Vagina (tissue), 2 donors: ENCODE results near the gene SUDS3.

ENCODE experiments used
- POLR2A ChIP-seq, 2 donors: fragments of 450-650 bp; IDR thresholded peaks; one replicate each; pipeline ENCODE4 v1.6.1; 2017; ENCODE audit warnings: antibody characterized with exemption in 2 of 2, mild to moderate bottlenecking in 2 of 2, moderate library complexity in 2 of 2
- POLR2AphosphoS5 ChIP-seq, 2 donors: sonication (generic); formaldehyde crosslinking; IDR thresholded peaks; one replicate each; pipeline ENCODE4 v1.9.0; 2017; ENCODE audit warnings: antibody characterized with exemption in 2 of 2, mild to moderate bottlenecking in 2 of 2, low read depth in 1 of 2; ENCODE audit not compliant: insufficient read depth in 1 of 2
- TF ChIP-seq, protein P1 (sequence below), 3 experiments: fragments of 450-650 bp in 2 of 3; fragments of 200-600 bp in 1 of 3; sonication (generic) in 1 of 3; IDR thresholded peaks; one replicate each; pipeline ENCODE4 v1.5.1; 2017 to 2019; ENCODE audit warnings: antibody characterized with exemption in 3 of 3, mild to moderate bottlenecking in 2 of 3, moderate library complexity in 2 of 3

GRCh38 chr12:118368821-118369220, 7.5 kb upstream of the SUDS3 start:
- TF ChIP-seq, protein P1, sequence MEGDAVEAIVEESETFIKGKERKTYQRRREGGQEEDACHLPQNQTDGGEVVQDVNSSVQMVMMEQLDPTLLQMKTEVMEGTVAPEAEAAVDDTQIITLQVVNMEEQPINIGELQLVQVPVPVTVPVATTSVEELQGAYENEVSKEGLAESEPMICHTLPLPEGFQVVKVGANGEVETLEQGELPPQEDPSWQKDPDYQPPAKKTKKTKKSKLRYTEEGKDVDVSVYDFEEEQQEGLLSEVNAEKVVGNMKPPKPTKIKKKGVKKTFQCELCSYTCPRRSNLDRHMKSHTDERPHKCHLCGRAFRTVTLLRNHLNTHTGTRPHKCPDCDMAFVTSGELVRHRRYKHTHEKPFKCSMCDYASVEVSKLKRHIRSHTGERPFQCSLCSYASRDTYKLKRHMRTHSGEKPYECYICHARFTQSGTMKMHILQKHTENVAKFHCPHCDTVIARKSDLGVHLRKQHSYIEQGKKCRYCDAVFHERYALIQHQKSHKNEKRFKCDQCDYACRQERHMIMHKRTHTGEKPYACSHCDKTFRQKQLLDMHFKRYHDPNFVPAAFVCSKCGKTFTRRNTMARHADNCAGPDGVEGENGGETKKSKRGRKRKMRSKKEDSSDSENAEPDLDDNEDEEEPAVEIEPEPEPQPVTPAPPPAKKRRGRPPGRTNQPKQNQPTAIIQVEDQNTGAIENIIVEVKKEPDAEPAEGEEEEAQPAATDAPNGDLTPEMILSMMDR (IDR thresholded peaks at IDR 0.05): no peak
- TF ChIP-seq POLR2AphosphoS5 (IDR thresholded peaks at IDR 0.05; ENCODE audit: insufficient read depth in 1 of 2, low read depth in 1 of 2) (no peak), POLR2A (IDR thresholded peaks at IDR 0.05) (no peak)
